Mononuclear cell (primary cell): ENCODE results near the gene PHGDH. TPM values are rescaled to one million over a fixed set of nuclear protein-coding genes. Genes with fewer than 3 reads are reported as not detected.

ENCODE experiments used
- H3K27me3 ChIP-seq: 2 replicates; pipeline ENCODE4 v1.6.0; 2011; ENCODE audit warnings: low read length, control low read depth; ENCODE audit not compliant: insufficient read depth
- H3K4me1 ChIP-seq: 2 replicates; pipeline ENCODE4 v1.5.1; 2011; ENCODE audit warnings: mild to moderate bottlenecking, low read length, control low read depth; ENCODE audit not compliant: insufficient read depth
- H3K4me3 ChIP-seq: 2 replicates; pipeline ENCODE4 v1.5.1; 2011; ENCODE audit warnings: mild to moderate bottlenecking, low read length, moderate library complexity
- H3K9me3 ChIP-seq: 2 replicates; pipeline ENCODE4 v1.5.1; 2011; ENCODE audit warnings: low read depth, mild to moderate bottlenecking, control low read depth, low read length
- total RNA-seq: library from RNA; depleted of rRNA; stranded (reverse); fragments of >200 nt; gene quantifications from one replicate; pipeline ENCODE4 v1.2.3, GENCODE V29; 2012

Gene PHGDH
- total RNA-seq, 1 donor = 2.8 TPM

DNA sequence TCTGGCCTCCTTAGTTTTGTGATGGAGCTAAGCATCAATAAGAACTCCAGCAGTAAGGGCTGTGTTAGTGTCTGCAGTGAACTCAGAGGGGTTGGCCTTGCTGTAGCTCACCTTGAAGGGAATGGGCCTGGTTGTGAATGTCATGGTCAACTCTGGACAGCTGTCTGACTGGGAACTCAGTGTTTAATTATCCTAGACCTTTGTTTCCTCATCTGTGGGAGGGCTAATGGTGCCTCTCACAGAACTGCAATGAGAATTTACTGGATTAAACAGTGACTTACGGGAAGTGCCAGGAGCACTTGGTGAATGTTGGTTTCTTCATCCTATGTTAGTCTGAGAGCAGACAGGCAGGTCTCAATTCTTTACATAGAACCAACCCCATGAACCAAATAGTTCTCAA is 33.3 kb downstream of the PHGDH start:
- Histone ChIP-seq H3K9me3 (no peaks in the 10 kb centered on the region), H3K27me3 (no peaks in the 10 kb centered on the region), H3K4me3 (no peak overlapping the region), H3K4me1 (no peaks in the 10 kb centered on the region)

DNA sequence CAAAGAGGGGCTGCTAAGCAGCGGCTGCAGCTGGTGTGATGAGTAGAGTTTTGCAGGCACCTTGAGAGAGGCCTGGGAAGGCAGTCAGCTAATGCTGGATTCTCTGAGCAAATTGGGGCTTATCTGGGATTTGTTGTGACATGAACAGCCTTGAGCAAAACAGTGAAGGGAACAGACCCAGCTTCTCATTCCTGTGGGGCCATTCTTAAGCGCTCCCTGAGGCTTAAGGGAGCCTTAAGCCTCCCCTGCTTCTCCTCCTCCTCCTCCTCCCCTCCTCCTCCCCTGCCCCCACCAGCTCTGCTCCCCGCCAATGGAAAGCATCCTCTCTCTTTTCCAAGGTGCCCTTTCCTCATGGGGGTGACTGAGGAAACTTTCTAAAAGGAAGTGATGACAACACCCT is 35.7 kb downstream of the PHGDH start:
- Histone ChIP-seq H3K4me1 (no peaks in the 10 kb centered on the region), H3K4me3 (no peak overlapping the region), H3K27me3 (no peaks in the 10 kb centered on the region), H3K9me3 (no peaks in the 10 kb centered on the region)

DNA sequence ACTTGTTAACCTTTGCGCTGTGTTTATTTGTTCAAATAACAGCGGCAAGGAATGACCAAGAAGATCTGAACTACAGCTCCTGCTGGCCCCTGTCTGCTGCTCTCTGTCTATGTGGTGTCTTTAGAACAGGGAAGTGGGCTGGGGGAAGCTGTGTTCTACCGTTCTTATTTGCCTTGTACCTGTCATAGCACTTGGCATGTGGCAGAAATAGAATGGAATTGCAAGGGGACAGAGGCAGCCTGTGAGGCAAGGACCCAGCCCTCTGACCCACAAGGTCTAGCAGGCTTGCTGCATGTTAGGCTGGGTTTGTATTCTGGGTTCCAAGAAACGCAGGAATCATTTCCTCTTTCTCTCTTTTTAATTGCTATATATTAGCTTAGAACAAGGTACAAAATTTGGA is 36.3 kb downstream of the PHGDH start:
- H3K9me3 ChIP-seq = no peaks in the 10 kb centered on the region
- H3K4me3 ChIP-seq = no peak overlapping the region
- H3K27me3 ChIP-seq = no peaks in the 10 kb centered on the region
- H3K4me1 ChIP-seq = no peaks in the 10 kb centered on the region

DNA sequence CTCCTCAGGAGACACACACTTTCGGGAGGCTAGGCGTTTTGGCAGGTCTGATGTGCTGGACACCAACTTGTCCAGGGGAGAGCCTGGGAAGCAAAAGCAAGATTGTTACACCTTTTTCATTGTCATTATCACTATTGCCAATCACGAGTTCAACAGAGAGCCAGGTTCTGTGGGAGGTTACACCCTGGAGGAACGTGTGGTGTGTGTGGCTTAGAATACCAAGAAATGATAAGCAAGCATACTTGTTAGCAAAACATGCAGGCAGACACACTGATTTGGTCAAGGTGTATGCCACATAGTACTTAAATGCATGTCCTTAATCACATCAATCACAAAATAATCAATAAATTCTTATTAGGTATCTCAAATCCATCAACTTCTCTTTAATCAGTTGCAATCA is 40.9 kb downstream of the PHGDH start:
- Histone ChIP-seq H3K4me3 (no peak overlapping the region), H3K9me3 (no peaks in the 10 kb centered on the region), H3K4me1 (no peaks in the 10 kb centered on the region), H3K27me3 (no peaks in the 10 kb centered on the region)

DNA sequence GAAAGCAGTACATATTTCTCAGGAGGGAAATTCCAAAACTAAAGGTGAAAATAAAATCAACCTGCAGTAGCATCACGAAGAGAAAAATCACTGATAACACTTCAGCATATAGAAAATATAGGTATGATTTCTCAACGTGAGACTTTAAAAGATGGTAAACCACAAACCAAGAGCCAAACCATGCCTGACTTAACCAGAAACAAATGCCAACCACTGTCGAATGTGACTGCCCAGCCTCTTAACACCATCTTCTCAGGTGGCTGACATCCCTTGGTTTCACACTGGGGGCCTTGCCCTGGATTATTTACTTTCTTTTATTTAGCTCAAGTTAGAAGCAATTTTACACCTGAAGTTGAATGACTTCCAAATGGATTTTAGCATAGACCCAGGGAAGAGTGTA is 46.9 kb downstream of the PHGDH start:
- no peaks in the 10 kb centered on the region for H3K27me3 ChIP-seq
- no peaks in the 10 kb centered on the region for H3K9me3 ChIP-seq
- no peaks in the 10 kb centered on the region for H3K4me1 ChIP-seq
- H3K4me3 ChIP-seq = no peak overlapping the region

DNA sequence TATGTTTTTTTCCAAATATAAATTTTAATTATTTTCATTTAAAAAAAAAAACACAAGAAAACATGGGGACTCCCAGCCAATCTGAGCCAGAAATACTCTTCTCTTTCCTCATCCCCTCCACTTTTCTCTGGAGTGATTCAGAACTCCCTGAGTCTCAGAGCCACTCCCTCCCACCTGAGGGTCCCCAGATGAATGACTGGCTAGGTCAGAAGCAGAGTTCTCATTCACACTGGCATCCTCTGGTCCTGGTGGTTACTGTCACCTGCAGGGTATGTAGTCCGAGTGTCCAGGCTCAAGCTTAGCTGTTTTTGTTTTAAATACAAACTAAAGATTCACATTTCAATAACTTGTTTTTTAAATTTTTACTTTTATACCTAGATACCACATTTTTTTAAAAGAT is 50.7 kb downstream of the PHGDH start:
- Histone ChIP-seq H3K9me3 (no peaks in the 10 kb centered on the region), H3K4me1 (no peaks in the 10 kb centered on the region), H3K27me3 (no peaks in the 10 kb centered on the region), H3K4me3 (no peak overlapping the region)

DNA sequence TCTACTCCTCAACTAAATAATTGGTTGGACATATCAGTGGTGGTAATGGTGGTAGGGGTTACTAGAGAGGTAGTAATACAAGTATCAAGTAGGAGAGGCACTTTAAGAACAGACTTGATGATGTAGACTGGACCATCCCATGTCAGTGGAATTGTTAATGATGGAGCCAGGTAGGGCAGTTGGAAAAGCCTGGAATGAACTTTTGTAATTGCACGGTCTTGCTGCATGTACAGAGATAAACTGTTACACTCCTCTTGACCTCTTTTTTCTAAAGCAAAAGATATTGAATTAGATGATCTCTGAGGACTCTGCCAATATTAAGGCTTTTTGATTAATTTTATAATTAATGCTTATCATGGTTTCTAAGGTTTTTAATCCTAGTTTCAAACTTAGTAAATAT is 51.2 kb downstream of the PHGDH start:
- Histone ChIP-seq H3K9me3 (no peaks in the 10 kb centered on the region), H3K4me3 (no peak overlapping the region), H3K4me1 (no peaks in the 10 kb centered on the region), H3K27me3 (no peaks in the 10 kb centered on the region)

DNA sequence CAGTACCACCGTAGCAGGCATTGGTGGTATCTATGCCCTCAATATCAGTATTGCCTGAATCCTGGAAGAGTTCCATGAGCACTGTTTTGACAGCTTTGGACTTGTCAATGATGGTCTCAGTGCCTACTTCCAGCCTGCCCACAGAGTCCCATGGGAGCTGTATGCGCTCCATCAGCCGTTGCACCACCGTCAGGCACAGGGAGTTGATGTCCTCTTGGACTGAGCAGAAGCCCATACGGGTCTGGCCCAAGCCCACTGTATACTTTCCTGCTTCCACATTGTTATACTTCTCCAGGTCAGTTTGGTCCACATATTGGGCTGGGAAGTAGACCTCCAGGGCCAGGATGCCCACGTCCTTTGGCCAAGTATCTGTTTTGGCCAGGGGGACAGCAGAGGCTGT is 52.5 kb downstream of the PHGDH start:
- Histone ChIP-seq H3K9me3 (no peaks in the 10 kb centered on the region), H3K4me3 (no peak overlapping the region), H3K4me1 (no peaks in the 10 kb centered on the region)

DNA sequence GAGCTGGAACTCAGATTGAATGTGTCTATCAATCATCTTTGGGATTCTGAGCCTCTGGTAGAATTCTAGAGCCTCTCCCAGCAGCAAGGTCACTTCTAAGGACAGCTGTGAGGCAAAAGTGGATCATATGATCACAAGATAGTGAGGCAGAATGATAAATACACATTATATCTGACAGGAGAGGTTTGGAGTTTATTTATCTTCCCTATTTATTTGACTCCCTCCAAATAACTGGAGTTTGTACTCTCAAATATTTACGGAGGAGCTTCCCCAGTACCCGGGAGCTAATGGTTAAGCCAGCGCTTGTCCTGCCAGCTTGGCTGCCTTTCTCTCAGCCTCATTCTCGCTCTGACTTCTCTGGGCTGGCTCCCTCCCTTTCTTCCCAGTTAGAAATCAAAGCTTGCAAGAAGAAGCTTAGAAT is 54.6 kb downstream of the PHGDH start:
- H3K9me3 ChIP-seq = no peaks in the 10 kb centered on the region

More for the DNA sequence above, 52.5 kb downstream of the PHGDH start:
- H3K27me3 ChIP-seq = no peaks in the 10 kb centered on the region

DNA sequence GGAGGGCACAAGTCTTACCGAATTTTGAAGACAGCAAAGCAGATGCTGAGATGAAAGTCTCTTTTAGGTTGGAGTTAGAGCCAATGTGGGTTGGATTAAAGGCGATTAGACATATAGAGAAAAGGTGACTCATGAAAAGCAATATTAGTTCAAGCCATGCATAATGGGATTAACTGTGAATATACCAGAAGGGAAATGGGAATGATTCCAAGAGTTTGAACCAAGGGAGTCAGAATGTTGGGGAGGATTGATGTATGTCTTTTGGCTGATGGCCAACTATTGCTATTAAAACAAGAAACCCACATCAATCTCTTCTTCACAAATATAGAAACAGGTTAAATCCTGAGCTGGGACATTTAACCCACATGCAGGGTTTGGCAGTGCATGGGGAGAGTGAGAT is 55.8 kb downstream of the PHGDH start:
- H3K27me3 ChIP-seq = no peaks in the 10 kb centered on the region
- H3K4me1 ChIP-seq = no peaks in the 10 kb centered on the region
- no peak overlapping the region for H3K4me3 ChIP-seq
- no peaks in the 10 kb centered on the region for H3K9me3 ChIP-seq

More for the DNA sequence above, 54.6 kb downstream of the PHGDH start:
- Histone ChIP-seq H3K4me3 (no peak overlapping the region), H3K4me1 (no peaks in the 10 kb centered on the region), H3K27me3 (no peaks in the 10 kb centered on the region)

DNA sequence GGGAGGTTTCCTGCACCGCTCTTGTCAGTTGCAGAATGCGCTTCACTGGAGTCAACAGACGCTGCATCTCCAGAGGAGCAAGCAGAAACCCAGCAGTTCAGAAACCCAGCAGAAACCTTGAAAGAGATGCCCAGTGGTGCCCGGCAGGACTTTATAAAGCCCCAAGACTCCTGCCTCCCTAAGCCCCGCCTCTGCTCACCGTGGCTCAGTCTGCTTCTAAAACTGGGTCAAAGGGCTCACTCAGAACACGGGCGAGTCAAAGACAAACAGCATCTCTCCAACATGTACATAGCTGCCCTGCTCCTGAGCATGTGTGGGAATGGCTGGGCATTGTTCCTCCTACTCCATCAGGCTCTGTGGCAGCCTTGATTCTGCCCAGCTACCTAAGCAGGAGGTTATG is 57.0 kb downstream of the PHGDH start, which contains the start of gene HMGCS2:
Gene HMGCS2, minus strand, starts transcription at position 128 of the 400 bp plus-strand sequence. Its CDS starts 61 bp downstream, at position 67.
- no peaks in the 10 kb centered on the region for H3K9me3 ChIP-seq
- H3K4me3 ChIP-seq = no peak within 1 kb of the TSS
- H3K4me1 ChIP-seq = no peaks in the 10 kb centered on the region
- peaks cover 3% of the 10 kb centered on the region for H3K27me3 ChIP-seq

DNA sequence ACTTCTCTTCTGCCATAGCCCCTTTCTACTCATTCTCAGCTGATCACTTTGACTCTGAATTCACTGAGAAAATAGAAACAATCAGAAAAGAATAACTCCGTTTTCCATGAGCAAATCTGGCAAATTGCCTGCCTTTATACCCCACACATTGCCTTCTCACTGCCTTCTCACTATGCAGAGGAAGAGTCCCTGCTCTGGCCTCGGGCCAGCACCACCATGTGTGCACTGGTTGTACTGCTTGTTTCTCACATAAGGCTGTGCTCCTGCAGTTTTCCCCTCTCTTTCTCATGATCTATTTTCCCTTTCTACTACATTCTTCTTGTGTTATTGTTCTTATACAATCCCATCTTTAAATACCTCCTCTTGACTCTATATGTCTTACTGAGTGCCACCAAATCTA is 59.3 kb downstream of the PHGDH start:
- Histone ChIP-seq H3K9me3 (no peaks in the 10 kb centered on the region), H3K4me3 (no peak overlapping the region), H3K27me3 (peaks cover 4% of the 10 kb centered on the region)

DNA sequence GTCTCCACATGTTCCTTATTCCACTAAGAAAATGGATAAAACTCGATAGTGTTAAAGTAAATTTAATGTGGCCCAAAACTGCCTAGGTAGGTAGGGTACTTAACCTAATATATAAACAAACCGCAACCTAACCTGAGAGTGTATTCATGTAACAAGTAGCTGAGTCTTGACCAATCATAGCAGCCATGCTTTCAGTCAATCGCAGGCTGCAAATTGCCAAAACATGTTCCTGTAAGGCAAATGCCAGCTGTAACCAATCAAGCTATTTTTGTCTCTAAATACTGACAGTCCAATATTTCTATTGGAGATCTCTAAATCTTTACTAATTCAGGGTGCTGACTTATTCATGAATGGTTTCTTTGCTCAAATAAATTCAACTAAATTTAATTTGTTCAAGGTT is 60.0 kb downstream of the PHGDH start:
- H3K9me3 ChIP-seq = no peaks in the 10 kb centered on the region
- H3K4me3 ChIP-seq = no peak overlapping the region
- H3K4me1 ChIP-seq = no peaks in the 10 kb centered on the region
- H3K27me3 ChIP-seq = peaks cover 4% of the 10 kb centered on the region

More for the DNA sequence above, 59.3 kb downstream of the PHGDH start:
- no peaks in the 10 kb centered on the region for H3K4me1 ChIP-seq

DNA sequence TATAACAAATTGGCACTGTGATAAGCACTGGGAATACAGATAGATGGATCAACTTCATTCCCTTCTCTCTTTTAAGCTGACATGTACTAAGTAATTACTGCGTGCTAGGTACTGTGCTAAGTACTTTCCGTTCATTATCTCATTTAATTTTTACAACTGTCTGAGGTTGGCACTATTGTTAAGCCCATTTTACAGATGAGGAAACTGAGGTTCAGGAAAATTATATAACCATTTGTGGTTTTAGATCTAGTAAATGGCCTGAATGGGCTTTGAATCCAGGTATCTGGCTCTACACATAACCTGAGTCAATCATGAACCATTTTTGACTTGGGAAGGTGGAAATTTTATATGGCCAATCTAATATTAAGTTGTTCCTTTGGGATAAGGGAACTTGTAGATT is 60.6 kb downstream of the PHGDH start:
- Histone ChIP-seq H3K4me1 (no peaks in the 10 kb centered on the region), H3K9me3 (no peaks in the 10 kb centered on the region), H3K27me3 (peaks cover 4% of the 10 kb centered on the region), H3K4me3 (no peak overlapping the region)

DNA sequence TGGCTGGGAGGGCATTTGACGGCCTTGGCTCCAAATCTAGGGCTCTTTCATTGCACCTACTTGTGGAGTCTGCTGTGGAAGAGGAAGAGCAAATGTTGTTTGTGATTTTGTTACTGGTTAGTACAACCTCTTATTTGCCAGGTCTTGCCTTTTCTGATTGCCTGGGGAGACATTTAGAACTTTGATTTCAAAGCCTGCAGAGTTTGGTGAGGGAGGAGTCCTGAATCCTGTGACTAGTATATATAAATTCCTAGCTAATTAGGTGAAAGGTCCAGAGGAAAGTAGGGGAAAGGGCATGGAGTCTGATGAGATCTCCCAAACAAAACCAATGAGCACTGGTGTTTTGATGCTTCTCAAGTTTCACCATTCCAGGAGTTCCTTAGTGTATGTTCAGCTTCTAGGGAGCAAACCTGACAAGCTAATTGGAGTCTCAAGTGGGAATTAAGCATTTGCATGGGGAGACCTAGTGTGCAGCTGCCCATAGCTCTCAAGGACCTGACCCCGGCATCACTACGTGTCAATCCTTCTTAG is 62.0 kb downstream of the PHGDH start:
- Histone ChIP-seq H3K27me3 (peaks cover 4% of the 10 kb centered on the region), H3K9me3 (no peaks in the 10 kb centered on the region), H3K4me3 (no peak overlapping the region), H3K4me1 (no peaks in the 10 kb centered on the region)

DNA sequence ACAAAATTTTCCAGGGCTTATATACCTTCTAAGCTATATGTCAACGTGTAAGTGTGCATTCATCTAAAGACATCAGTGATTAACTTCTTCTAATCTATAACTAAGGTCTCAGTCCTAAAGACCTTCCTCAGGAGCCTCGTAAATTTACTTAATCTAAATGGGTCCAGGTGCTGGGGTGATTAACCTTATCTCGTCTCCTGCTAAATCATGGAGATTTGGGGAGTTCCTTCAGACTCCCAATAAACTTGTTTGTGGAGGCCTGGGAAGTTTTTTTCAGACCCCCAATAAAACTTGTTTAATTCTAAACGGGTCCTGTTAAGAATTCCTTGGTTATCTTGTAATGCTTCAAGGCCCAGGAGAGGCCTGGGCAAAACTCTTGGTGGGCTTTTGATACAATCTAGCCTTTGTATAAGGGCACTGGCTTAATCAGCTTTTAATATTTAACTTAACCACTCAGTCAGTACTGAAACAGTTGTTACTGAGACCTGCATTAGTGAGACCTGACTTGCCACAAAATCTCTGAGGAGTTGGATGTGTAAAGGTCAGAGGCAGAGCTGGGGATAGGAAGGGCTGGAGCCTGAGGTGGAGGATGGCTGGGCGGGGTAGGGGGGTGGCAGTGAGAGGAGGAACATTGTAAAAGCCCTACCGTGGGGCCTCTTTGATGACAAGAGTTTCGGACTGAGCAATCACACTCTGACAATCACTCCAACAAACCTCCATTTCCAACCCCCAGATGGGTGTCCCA is 63.2 kb downstream of the PHGDH start:
- H3K27me3 ChIP-seq = peaks cover 4% of the 10 kb centered on the region
- no peaks in the 10 kb centered on the region for H3K9me3 ChIP-seq
- no peak overlapping the region for H3K4me3 ChIP-seq
- no peaks in the 10 kb centered on the region for H3K4me1 ChIP-seq
